Cardiac fibroblast (primary cell): ENCODE measurements around the gene TAOK1.

Experiments used
- DNase-seq, 2 donors: peaks; one replicate each; pipeline versions ENCODE4 v3.0.0 to v3.0.0-alpha.2; 2010; ENCODE audit warnings: low read depth in 2 of 2
- H3K4me3 ChIP-seq, 2 donors: replicated peaks in 1 of 2; 1 replicate in 1 of 2; 2 replicates in 1 of 2; pipeline ENCODE4 v1.5.1; 2011; ENCODE audit warnings: low read depth in 2 of 2, low read length in 2 of 2, mild to moderate bottlenecking in 2 of 2, moderate library complexity in 1 of 2
- CTCF ChIP-seq: IDR thresholded peaks from one replicate; pipeline ENCODE4 v1.5.1; 2011; ENCODE audit warnings: low read depth, mild to moderate bottlenecking, low read length, inconsistent platforms

TAOK1 gene

DNA sequence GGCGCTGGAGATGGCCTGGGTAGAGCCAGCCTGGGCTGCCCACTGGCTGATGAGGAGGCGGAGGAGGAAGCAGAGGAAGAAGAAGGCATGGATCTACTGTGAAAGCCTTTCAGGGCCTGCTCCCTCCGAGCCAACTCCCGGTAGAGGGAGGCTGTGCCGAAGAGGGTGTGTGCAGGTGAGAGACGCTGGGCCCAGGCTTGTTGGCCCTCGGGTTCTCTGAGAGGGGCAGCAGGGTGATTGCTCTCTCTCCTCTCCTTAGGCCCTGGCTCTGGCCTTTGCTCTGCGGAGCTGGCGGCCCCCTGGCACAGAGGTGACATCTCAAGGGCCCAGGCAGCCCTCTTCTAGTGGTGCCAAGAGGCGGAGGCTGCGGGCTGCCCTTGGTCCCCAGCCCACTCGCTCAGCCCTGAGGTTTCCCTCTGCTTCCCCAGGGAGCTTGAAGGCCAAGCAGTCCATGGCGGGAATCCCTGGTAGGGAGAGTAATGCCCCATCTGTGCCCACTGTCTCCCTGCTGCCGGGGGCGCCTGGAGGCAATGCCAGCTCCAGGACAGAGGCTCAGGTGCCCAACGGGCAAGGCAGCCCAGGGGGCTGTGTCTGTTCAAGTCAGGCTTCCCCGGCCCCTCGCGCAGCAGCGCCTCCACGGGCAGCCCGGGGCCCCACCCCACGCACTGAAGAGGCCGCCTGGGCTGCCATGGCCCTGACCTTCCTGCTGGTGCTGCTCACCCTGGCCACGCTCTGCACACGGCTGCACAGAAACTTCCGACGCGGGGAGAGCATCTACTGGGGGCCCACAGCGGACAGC is 181.9 kb downstream of the TAOK1 start:
- TF ChIP-seq CTCF, result no peak
- H3K4me3 ChIP-seq, result no peak overlapping the region
- DNase-seq, result no peak

DNA sequence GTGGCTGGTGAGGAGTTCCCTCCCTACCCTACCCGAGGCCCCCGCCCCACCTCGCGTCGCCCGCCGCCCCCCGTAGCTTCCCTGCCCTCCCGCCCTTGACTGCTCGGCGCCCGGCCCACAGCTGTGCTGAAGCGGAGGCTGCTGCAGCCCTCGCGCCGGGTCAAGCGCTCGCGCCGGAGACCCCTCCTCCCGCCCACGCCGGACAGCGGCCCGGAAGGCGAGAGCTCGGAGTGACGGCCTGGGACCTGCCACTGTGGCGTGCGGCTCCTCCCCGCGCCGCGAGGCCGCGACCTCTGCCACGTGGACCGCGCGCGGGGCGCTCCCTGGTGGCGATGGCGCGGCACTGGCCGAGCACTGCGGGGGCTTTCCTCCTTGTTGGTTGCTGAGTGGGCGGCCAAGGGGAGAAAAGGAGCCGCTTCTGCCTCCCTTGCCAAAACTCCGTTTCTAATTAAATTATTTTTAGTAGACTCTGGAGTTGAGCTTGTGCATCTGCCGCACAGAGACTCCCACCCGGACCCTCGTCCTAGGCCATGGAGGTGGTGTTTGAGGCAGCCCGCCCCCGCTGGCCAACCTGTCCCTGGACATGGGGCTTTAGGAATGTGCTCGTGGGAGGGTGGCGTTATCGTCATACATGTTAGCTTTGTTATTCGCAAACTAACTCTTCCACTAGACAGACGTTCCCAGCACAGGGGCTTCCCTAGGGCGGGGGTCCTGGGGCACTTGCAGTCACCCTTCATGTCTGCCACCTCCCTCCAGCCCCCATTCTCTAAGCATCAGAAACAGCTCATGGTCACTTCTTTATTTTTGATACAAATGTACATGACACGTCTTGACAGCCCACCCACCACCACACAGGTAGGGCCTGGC is 182.8 kb downstream of the TAOK1 start:
- H3K4me3 ChIP-seq, result no peak overlapping the region
- peak; percentile 62 for TF ChIP-seq CTCF
- DNase-seq, result peak; percentile 56 to 68

DNA sequence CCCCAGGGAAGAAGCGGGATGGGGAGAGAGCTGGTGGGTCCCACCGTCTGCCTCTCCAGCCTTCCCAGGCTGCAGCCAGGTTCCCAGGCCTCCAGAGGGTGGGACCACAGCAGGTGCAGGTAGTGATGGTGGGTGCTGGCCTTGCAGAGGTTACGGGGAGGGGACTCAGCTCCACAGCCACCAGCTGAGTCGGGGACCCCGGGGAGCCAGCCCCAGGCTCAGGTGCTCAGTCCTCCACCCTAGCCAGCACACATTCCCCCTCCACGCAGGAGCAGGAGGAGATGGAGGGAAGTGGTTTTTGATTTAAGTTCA is 183.4 kb downstream of the TAOK1 start:
- TF ChIP-seq CTCF, result no peak
- DNase-seq, result no peak
- no peak overlapping the region for H3K4me3 ChIP-seq

DNA sequence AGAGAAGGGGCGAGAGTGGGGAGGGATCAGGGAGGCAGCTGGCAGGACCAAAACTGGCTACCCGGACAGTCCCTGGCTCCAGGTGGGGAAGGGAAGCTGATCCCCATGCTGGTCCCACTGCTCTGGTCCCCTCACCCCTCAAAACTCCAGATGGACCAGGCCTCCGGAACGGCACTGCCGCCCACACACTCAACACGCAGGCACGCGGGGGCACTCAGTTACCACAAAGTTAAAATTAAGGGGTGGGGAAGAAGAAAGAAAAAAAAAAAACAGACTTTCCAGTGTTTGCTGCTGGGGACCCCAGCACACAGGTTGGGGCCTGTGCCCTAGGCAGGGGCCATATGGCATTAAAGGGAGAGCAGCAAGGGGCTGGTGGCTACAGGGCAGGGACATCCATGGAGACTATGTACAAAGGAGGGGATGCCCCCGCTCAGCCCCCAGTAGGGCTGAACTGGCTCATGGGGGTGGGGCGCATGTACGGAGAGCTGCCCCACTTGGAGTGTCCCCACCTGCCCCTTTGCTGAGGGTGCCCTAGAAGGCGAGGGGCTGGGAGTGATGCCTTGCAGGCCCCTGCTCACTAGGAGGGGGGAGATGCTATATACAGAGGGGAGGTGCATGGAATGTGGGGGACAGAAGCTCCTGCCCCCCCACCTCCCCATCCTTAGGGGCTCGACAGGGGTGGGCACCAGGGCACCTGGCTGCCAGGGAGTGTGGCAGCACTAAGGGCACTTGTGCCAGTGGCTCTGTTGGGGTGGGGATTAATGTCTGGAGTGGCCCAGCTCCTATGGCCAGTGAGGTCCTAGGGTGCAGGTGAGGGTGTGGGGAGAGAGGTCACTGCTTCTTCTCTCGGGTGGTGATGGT is 183.9 kb downstream of the TAOK1 start:
- DNase-seq, result no peak
- no peak overlapping the region for H3K4me3 ChIP-seq

GRCh38 chr17:29574732-29575510 is 184.8 kb downstream of the TAOK1 start:
- no peak for DNase-seq
- no peak for TF ChIP-seq CTCF
- H3K4me3 ChIP-seq, result no peak overlapping the region

More for the DNA sequence above, 183.9 kb downstream of the TAOK1 start:
- no peak for TF ChIP-seq CTCF
